Uterus (tissue), 4 donors: ENCODE data around the gene SRPRB. TPM values are rescaled to one million over a fixed set of nuclear protein-coding genes. Genes with fewer than 3 reads are reported as not detected.

Experiments
- DNase-seq, 2 donors: peaks; one replicate each; pipeline ENCODE4 v3.0.0-alpha.2; 2019 to 2020
- H3K27ac ChIP-seq, 2 donors: fragments of 200-600 bp; sonication (generic); 1 replicate in 1 of 2; 2 replicates in 1 of 2; pipeline ENCODE4 v1.5.1; 2016 to 2018
- H3K27me3 ChIP-seq, 2 donors: fragments of 200-600 bp; sonication (generic); one replicate each; pipeline ENCODE4 v1.5.1; 2018 to 2019; ENCODE audit warnings: control low read depth in 1 of 2
- H3K36me3 ChIP-seq, 2 donors: fragments of 200-600 bp; sonication (generic); one replicate each; pipeline ENCODE4 v1.5.1; 2019; ENCODE audit warnings: control low read depth in 1 of 2
- H3K4me1 ChIP-seq, 2 donors: fragments of 200-600 bp; sonication (generic); one replicate each; pipeline ENCODE4 v1.5.1; 2018 to 2019; ENCODE audit warnings: control low read depth in 1 of 2
- H3K4me3 ChIP-seq, 2 donors: fragments of 200-600 bp; sonication (generic); 1 replicate in 1 of 2; 2 replicates in 1 of 2; pipeline ENCODE4 v1.5.1; 2018 to 2019; ENCODE audit warnings: mild to moderate bottlenecking in 1 of 2
- H3K9me3 ChIP-seq, 2 donors: fragments of 200-600 bp; sonication (generic); one replicate each; pipeline ENCODE4 v1.5.1; 2019; ENCODE audit warnings: control low read depth in 1 of 2
- POLR2A ChIP-seq, 2 donors: fragments of 450-650 bp; IDR thresholded peaks; one replicate each; pipeline ENCODE4 v1.6.1; 2016; ENCODE audit warnings: antibody characterized with exemption in 2 of 2, mild to moderate bottlenecking in 1 of 2, moderate library complexity in 1 of 2
- intact Hi-C: fragments of 100-400 bp; cut with DNase I; formaldehyde crosslinking; loops from one replicate; pipeline ENCODE4 v1.15.1; 2023; ENCODE audit warnings: low total_unique reads
- total RNA-seq, 4 donors: library from RNA; depleted of rRNA in 3 of 4; stranded (reverse); fragments of >200 nt in 3 of 4; gene quantifications; one replicate each; pipeline versions ENCODE4 v1.1.0 to v1.2.4, GENCODE V29; 2014 to 2023
- TF ChIP-seq, protein P1 (sequence below), 4 experiments: fragments of 200-600 bp in 2 of 4; fragments of 450-650 bp in 2 of 4; sonication (generic) in 2 of 4; IDR thresholded peaks; one replicate each; pipeline ENCODE4 v1.5.1; 2016 to 2019; ENCODE audit warnings: antibody characterized with exemption in 4 of 4, mild to moderate bottlenecking in 2 of 4, moderate library complexity in 1 of 4
- donor health status: DM: yes; HTN: yes; CAD: no.

Gene SRPRB
- total RNA-seq, 4 donors from 2014 or later: 12.0 to 66.2 (median 28.9) TPM

- H3K27me3 ChIP-seq: no peaks in the 10 kb centered on the region
- H3K9me3 ChIP-seq: no peaks in the 10 kb centered on the region
These were observed 35.2 kb downstream of the SRPRB start for GRCh38 chr3:133840767-133841166.

GRCh38 chr3:133841196-133841595, 35.6 kb downstream of the SRPRB start:
- no peaks in the 10 kb centered on the region for H3K27me3 ChIP-seq
- no peaks in the 10 kb centered on the region for H3K9me3 ChIP-seq
- TF ChIP-seq, protein P1, sequence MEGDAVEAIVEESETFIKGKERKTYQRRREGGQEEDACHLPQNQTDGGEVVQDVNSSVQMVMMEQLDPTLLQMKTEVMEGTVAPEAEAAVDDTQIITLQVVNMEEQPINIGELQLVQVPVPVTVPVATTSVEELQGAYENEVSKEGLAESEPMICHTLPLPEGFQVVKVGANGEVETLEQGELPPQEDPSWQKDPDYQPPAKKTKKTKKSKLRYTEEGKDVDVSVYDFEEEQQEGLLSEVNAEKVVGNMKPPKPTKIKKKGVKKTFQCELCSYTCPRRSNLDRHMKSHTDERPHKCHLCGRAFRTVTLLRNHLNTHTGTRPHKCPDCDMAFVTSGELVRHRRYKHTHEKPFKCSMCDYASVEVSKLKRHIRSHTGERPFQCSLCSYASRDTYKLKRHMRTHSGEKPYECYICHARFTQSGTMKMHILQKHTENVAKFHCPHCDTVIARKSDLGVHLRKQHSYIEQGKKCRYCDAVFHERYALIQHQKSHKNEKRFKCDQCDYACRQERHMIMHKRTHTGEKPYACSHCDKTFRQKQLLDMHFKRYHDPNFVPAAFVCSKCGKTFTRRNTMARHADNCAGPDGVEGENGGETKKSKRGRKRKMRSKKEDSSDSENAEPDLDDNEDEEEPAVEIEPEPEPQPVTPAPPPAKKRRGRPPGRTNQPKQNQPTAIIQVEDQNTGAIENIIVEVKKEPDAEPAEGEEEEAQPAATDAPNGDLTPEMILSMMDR (IDR thresholded peaks at IDR 0.05): no peak
- no peak for TF ChIP-seq POLR2A (IDR thresholded peaks at IDR 0.05)
- no peak overlapping the region for H3K4me3 ChIP-seq
- intact Hi-C loops: no loop called here
- no peaks in the 10 kb centered on the region for H3K4me1 ChIP-seq
- no peak for DNase-seq
- H3K27ac ChIP-seq: no peak overlapping the region
- H3K36me3 ChIP-seq: no peaks in the 10 kb centered on the region

More at GRCh38 chr3:133840767-133841166, 35.2 kb downstream of the SRPRB start:
- DNase-seq: no peak
- no peaks in the 10 kb centered on the region for H3K36me3 ChIP-seq
- TF ChIP-seq POLR2A (IDR thresholded peaks at IDR 0.05): no peak
- TF ChIP-seq, protein P1 (IDR thresholded peaks at IDR 0.05): no peak
- no peak overlapping the region for H3K27ac ChIP-seq
- intact Hi-C loops: no loop called here
- H3K4me1 ChIP-seq: no peaks in the 10 kb centered on the region
- H3K4me3 ChIP-seq: no peak overlapping the region

DNA sequence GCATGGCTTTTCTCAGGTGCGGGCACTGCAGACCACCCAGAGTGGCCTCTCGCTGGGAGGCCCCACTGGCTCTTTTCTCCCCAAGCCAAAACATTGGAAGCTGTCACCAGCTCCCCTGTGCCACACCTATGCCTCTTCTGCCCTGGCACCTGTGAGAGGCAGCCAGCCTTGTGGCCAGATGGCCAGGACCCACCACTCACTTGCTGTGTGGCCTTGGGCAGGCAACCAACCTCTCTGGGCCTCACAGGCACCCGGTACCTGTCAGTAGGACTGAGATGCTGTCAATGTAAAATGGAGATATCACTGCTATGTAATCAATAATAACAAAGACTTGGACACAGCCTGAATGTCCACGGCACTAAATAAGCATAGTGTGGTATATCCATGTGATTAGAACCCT, 36.5 kb downstream of the SRPRB start:
- Histone ChIP-seq H3K4me3 (no peak overlapping the region), H3K4me1 (no peaks in the 10 kb centered on the region), H3K27me3 (no peaks in the 10 kb centered on the region), H3K9me3 (no peaks in the 10 kb centered on the region), H3K36me3 (no peaks in the 10 kb centered on the region), H3K27ac (no peak overlapping the region)
- TF ChIP-seq POLR2A (IDR thresholded peaks at IDR 0.05): no peak
- TF ChIP-seq, protein P1 (IDR thresholded peaks at IDR 0.05): no peak
- intact Hi-C loops: no loop called here
- no peak for DNase-seq

DNA sequence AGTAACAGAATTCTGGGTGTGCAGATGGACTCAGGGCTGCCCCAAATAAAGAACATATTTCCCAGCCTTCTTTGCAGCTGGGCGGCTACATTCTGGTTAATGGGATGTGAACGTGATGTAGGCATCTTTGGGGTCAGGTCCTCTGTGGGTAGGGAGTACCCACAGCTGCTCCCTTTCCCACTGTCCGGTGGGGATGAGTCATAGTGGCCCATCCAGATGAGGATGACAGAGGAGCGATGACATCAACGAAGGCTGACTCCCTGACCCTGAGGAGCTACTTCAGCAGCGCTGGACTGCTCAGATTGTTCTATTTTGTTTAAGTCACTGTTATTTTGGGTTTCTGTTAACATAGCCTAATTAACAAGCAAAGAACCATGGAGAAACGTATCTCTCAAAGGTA, 38.0 kb downstream of the SRPRB start:
- TF ChIP-seq, protein P1 (IDR thresholded peaks at IDR 0.05): no peak
- TF ChIP-seq POLR2A (IDR thresholded peaks at IDR 0.05): no peak
- intact Hi-C loops: no loop called here
- no peaks in the 10 kb centered on the region for H3K36me3 ChIP-seq
- no peaks in the 10 kb centered on the region for H3K27me3 ChIP-seq
- no peaks in the 10 kb centered on the region for H3K4me1 ChIP-seq
- DNase-seq: no peak
- no peak overlapping the region for H3K27ac ChIP-seq
- no peak overlapping the region for H3K4me3 ChIP-seq
- no peaks in the 10 kb centered on the region for H3K9me3 ChIP-seq

- H3K27ac ChIP-seq: no peak overlapping the region
- no peak for DNase-seq
- H3K9me3 ChIP-seq: no peaks in the 10 kb centered on the region
- no peak for TF ChIP-seq POLR2A (IDR thresholded peaks at IDR 0.05)
- TF ChIP-seq, protein P1 (IDR thresholded peaks at IDR 0.05): no peak
- no peaks in the 10 kb centered on the region for H3K36me3 ChIP-seq
- H3K27me3 ChIP-seq: no peaks in the 10 kb centered on the region
- no peak overlapping the region for H3K4me3 ChIP-seq
- no peaks in the 10 kb centered on the region for H3K4me1 ChIP-seq
- intact Hi-C loops: no loop called here
These were observed 39.5 kb downstream of the SRPRB start for GRCh38 chr3:133845127-133845526.
